ENCODE data around the gene TMPRSS13.

The TMPRSS13 gene

DNA sequence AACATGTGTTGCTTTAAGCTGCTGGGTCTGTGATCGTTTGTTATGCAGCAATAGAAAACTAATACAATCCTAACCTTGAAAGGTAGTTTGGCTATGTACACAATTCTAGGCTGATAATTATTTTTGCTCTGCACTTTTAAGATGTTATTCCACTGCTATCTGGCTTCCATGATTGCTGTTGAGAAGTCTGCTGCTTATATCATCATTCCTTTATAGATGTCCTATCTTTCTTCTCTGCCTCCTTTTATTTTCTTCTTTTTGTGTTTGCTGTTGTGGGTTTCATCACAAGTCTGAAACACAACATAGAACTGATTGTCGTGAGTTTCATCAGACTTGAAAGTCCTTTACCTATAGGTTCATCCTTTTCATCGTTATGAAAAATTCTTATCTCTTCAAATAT, 76.9 kb downstream of the TMPRSS13 start:
- DNase-seq (ENCODE audit: low spot score) = no peak

DNA sequence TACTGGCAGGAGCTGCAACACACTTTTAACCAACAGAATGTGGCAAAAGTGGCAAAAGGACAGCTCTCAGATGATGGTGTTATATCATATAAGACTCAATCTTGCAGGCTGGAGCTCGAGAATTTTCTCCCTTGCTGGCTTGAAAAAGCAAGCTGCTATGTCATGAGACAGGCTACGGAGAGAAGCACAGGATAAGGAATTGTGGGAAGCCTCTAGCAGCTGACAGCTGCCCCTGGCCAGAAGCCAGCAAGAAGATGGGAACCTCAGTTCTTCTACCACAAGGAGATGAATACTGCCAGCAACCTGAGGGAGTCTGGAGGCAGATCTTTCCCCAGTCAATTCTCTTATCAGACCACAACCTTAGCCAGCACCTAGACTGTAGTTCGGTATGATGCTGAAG, 77.3 kb downstream of the TMPRSS13 start:
- no peak for DNase-seq (ENCODE audit: low spot score)

DNA sequence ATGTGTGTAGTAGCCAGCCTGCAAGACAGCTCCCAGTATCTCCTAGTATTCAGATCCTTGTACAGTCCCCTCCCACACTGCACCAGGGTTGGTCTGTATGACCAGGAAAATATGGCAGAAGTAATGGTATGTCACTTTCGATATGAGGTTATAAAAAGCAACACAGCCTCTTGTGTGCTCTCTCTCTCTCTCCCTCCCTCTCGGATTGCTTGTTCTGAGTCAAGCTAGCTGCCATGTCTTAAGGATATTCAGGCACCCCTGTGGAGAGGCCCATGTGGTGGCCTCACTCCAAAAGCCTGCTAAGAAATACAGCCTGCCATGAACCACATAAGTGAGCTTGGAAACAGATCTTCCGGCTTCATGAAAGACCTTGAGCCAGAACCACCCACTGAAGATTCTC, 78.1 kb downstream of the TMPRSS13 start:
- no peak for DNase-seq (ENCODE audit: low spot score)

Measured in RKO (cell line).